ENCODE data around the gene ENO2. TPM values are rescaled to one million over a fixed set of nuclear protein-coding genes. Genes with fewer than 3 reads are reported as not detected.

The ENO2 gene
- total and polyA plus RNA-seq, 4 donors = 1.1 to 3.1 (median 1.4) TPM

GRCh38 chr12:6896846-6897435 lies 17.4 kb upstream of the ENO2 start:
- no peaks in the 10 kb centered on the region for H3K36me3 ChIP-seq (ENCODE audit: control insufficient read depth in 4 of 4, insufficient read depth in 3 of 4, low read depth in 1 of 4, low read length in 3 of 4)
- H3K4me3 ChIP-seq (ENCODE audit: low read depth in 1 of 3, low read length in 3 of 3) = no peak overlapping the region
- H3K9me3 ChIP-seq (ENCODE audit: control insufficient read depth in 4 of 4, low read length in 3 of 4) = no peaks in the 10 kb centered on the region
- no peak for TF ChIP-seq CTCF (IDR thresholded peaks at IDR 0.05; ENCODE audit: low read depth, low read length, missing input control)
- no peak overlapping the region for H3K27ac ChIP-seq (ENCODE audit: low read depth in 1 of 2, low read length in 2 of 2)
- no peak overlapping the region for H3K9ac ChIP-seq (ENCODE audit: low read depth in 1 of 2, low read length in 2 of 2)
- H3K4me1 ChIP-seq (ENCODE audit: control insufficient read depth in 4 of 4, insufficient read depth in 4 of 4, low read length in 3 of 4) = no peaks in the 10 kb centered on the region
- 94% methylated on average over 6 of the region's 6 CpGs for WGBS
- no peak for DNase-seq (ENCODE audit: low spot score)
- no peaks in the 10 kb centered on the region for H3K27me3 ChIP-seq (ENCODE audit: control insufficient read depth in 4 of 4, insufficient read depth in 4 of 4, low read length in 3 of 4)

GRCh38 chr12:6899427-6899826 lies 15.0 kb upstream of the ENO2 start:
- Histone ChIP-seq H3K4me1 (ENCODE audit: control insufficient read depth in 4 of 4, insufficient read depth in 4 of 4, low read length in 3 of 4) (peaks cover 0 to 3% (median 2%) of the 10 kb centered on the region in 4 donors), H3K9me3 (ENCODE audit: control insufficient read depth in 4 of 4, low read length in 3 of 4) (no peaks in the 10 kb centered on the region)
- WGBS = 77% methylated on average over 5 of the region's 5 CpGs

GRCh38 chr12:6899837-6900519 lies 14.4 kb upstream of the ENO2 start:
- Histone ChIP-seq H3K27me3 (ENCODE audit: control insufficient read depth in 4 of 4, insufficient read depth in 4 of 4, low read length in 3 of 4) (no peaks in the 10 kb centered on the region), H3K9ac (ENCODE audit: low read depth in 1 of 2, low read length in 2 of 2) (no peak overlapping the region), H3K9me3 (ENCODE audit: control insufficient read depth in 4 of 4, low read length in 3 of 4) (no peaks in the 10 kb centered on the region), H3K36me3 (ENCODE audit: control insufficient read depth in 4 of 4, insufficient read depth in 3 of 4, low read depth in 1 of 4, low read length in 3 of 4) (no peaks in the 10 kb centered on the region), H3K4me3 (ENCODE audit: low read depth in 1 of 3, low read length in 3 of 3) (no peak overlapping the region), H3K27ac (ENCODE audit: low read depth in 1 of 2, low read length in 2 of 2) (no peak overlapping the region), H3K4me1 (ENCODE audit: control insufficient read depth in 4 of 4, insufficient read depth in 4 of 4, low read length in 3 of 4) (peaks cover 0 to 8% (median 6%) of the 10 kb centered on the region in 4 donors)
- no peak for TF ChIP-seq RAD21 (IDR thresholded peaks at IDR 0.05)
- peak; percentile 11 for TF ChIP-seq SP1 (IDR thresholded peaks at IDR 0.05)
- no peak for TF ChIP-seq GABPA (IDR thresholded peaks at IDR 0.05 in 1 of 2, conservative IDR thresholded peaks at IDR 0.05 in 1 of 2)
- peak in 1 of 2 donors; percentile 30 for TF ChIP-seq JUND (IDR thresholded peaks at IDR 0.05)
- WGBS = 56% methylated on average over 10 of the region's 10 CpGs
- no peak for DNase-seq (ENCODE audit: low spot score)

More at GRCh38 chr12:6899427-6899826, 15.0 kb upstream of the ENO2 start:
- TF ChIP-seq MAX (IDR thresholded peaks at IDR 0.05) (no peak), FOXA1 (IDR thresholded peaks at IDR 0.05) (no peak), YY1 (IDR thresholded peaks at IDR 0.05) (no peak), TAF1 (conservative IDR thresholded peaks at IDR 0.05) (no peak), HNF4A (conservative IDR thresholded peaks at IDR 0.05) (no peak)
- DNase-seq (ENCODE audit: low spot score) = no peak
- H3K27ac ChIP-seq (ENCODE audit: low read depth in 1 of 2, low read length in 2 of 2) = no peak overlapping the region
- no peaks in the 10 kb centered on the region for H3K36me3 ChIP-seq (ENCODE audit: control insufficient read depth in 4 of 4, insufficient read depth in 3 of 4, low read depth in 1 of 4, low read length in 3 of 4)
- H3K4me3 ChIP-seq (ENCODE audit: low read depth in 1 of 3, low read length in 3 of 3) = no peak overlapping the region
- H3K9ac ChIP-seq (ENCODE audit: low read depth in 1 of 2, low read length in 2 of 2) = no peak overlapping the region
- no peaks in the 10 kb centered on the region for H3K27me3 ChIP-seq (ENCODE audit: control insufficient read depth in 4 of 4, insufficient read depth in 4 of 4, low read length in 3 of 4)

- H3K27ac ChIP-seq (ENCODE audit: low read depth in 1 of 2, low read length in 2 of 2) = no peak overlapping the region
- 76% methylated on average over 4 of the region's 4 CpGs for WGBS
- H3K9me3 ChIP-seq (ENCODE audit: control insufficient read depth in 4 of 4, low read length in 3 of 4) = no peaks in the 10 kb centered on the region
- DNase-seq (ENCODE audit: low spot score) = no peak
- no peak overlapping the region for H3K9ac ChIP-seq (ENCODE audit: low read depth in 1 of 2, low read length in 2 of 2)
- H3K36me3 ChIP-seq (ENCODE audit: control insufficient read depth in 4 of 4, insufficient read depth in 3 of 4, low read depth in 1 of 4, low read length in 3 of 4) = no peaks in the 10 kb centered on the region
- peaks cover 1 to 11% (median 8%) of the 10 kb centered on the region in 4 donors for H3K4me1 ChIP-seq (ENCODE audit: control insufficient read depth in 4 of 4, insufficient read depth in 4 of 4, low read length in 3 of 4)
- H3K27me3 ChIP-seq (ENCODE audit: control insufficient read depth in 4 of 4, insufficient read depth in 4 of 4, low read length in 3 of 4) = no peaks in the 10 kb centered on the region
- H3K4me3 ChIP-seq (ENCODE audit: low read depth in 1 of 3, low read length in 3 of 3) = no peak overlapping the region
- TF ChIP-seq EGR1 (IDR thresholded peaks at IDR 0.05; ENCODE audit: low read depth in 2 of 2) (no peak), FOXA1 (IDR thresholded peaks at IDR 0.05) (no peak), TAF1 (conservative IDR thresholded peaks at IDR 0.05) (no peak), ATF3 (IDR thresholded peaks at IDR 0.05) (no peak), YY1 (IDR thresholded peaks at IDR 0.05) (no peak), RAD21 (IDR thresholded peaks at IDR 0.05) (no peak), MAX (IDR thresholded peaks at IDR 0.05) (no peak), ZBTB33 (IDR thresholded peaks at IDR 0.05) (no peak), HNF4A (conservative IDR thresholded peaks at IDR 0.05) (no peak), GABPA (IDR thresholded peaks at IDR 0.05 in 1 of 2, conservative IDR thresholded peaks at IDR 0.05 in 1 of 2) (no peak), SP1 (IDR thresholded peaks at IDR 0.05) (no peak), NR2F2 (IDR thresholded peaks at IDR 0.05) (no peak)
These were observed 11.9 kb upstream of the ENO2 start for GRCh38 chr12:6902448-6902847.
